ENCODE results near the gene SF3A1.
"Not testable (repeated sequence)": the region's sequence is repeated elsewhere in the genome, so short reads cannot be mapped to it uniquely, and the experiment has no call there.

SF3A1 gene

GRCh38 chr22:30348809-30349208 is 7.9 kb downstream of the SF3A1 start:
- TF ChIP-seq CTCF (IDR thresholded peaks at IDR 0.05; ENCODE audit: low read depth, low read length, missing control alignments): no peak
- H3K4me3 ChIP-seq (replicated peaks; ENCODE audit: low read depth, low read length): no peak overlapping the region
- peak; percentile 30 for DNase-seq (ENCODE audit: extremely low read depth, low read depth)

- H3K4me3 ChIP-seq (replicated peaks; ENCODE audit: low read depth, low read length): no peak overlapping the region
- DNase-seq (ENCODE audit: extremely low read depth, low read depth): no peak
- TF ChIP-seq CTCF (IDR thresholded peaks at IDR 0.05; ENCODE audit: low read depth, low read length, missing control alignments): no peak
Observed at GRCh38 chr22:30348404-30348803, 8.3 kb downstream of the SF3A1 start.

GRCh38 chr22:30347255-30347892 is 9.3 kb downstream of the SF3A1 start:
- no peak overlapping the region for H3K4me3 ChIP-seq (replicated peaks; ENCODE audit: low read depth, low read length)
- no peak for DNase-seq (ENCODE audit: extremely low read depth, low read depth)
- TF ChIP-seq CTCF (IDR thresholded peaks at IDR 0.05; ENCODE audit: low read depth, low read length, missing control alignments): no peak

GRCh38 chr22:30344447-30345200 is 12.1 kb downstream of the SF3A1 start:
- TF ChIP-seq CTCF (IDR thresholded peaks at IDR 0.05; ENCODE audit: low read depth, low read length, missing control alignments): no peak
- no peak overlapping the region for H3K4me3 ChIP-seq (replicated peaks; ENCODE audit: low read depth, low read length)
- DNase-seq (ENCODE audit: extremely low read depth, low read depth): no peak

GRCh38 chr22:30340911-30341685 is 15.6 kb downstream of the SF3A1 start:
- TF ChIP-seq CTCF (IDR thresholded peaks at IDR 0.05; ENCODE audit: low read depth, low read length, missing control alignments): no peak
- no peak for DNase-seq (ENCODE audit: extremely low read depth, low read depth)

GRCh38 chr22:30338802-30339201 is 17.9 kb downstream of the SF3A1 start:
- no peak overlapping the region for H3K4me3 ChIP-seq (replicated peaks; ENCODE audit: low read depth, low read length)
- DNase-seq (ENCODE audit: extremely low read depth, low read depth): no peak
- TF ChIP-seq CTCF (IDR thresholded peaks at IDR 0.05; ENCODE audit: low read depth, low read length, missing control alignments): no peak

More at GRCh38 chr22:30340911-30341685, 15.6 kb downstream of the SF3A1 start:
- H3K4me3 ChIP-seq (replicated peaks; ENCODE audit: low read depth, low read length): no peak overlapping the region

- not testable (repeated sequence) for H3K4me3 ChIP-seq (replicated peaks; ENCODE audit: low read depth, low read length); DNase-seq (ENCODE audit: extremely low read depth, low read depth)
Observed at GRCh38 chr22:30338341-30338740, 18.4 kb downstream of the SF3A1 start.
